HepG2 (cell line): Measurements from ENCODE around the gene C1orf115. TPM values are rescaled to one million over a fixed set of nuclear protein-coding genes. Genes with fewer than 3 reads are reported as not detected.

Source experiments
- ATAC-seq: fragments of 200-7000 bp; cut with Tn5 transposase; 3 replicates; pipeline ENCODE4 v1.9.1; 2020; ENCODE audit warnings: mild to moderate bottlenecking, moderate library complexity
- BruUV-seq: library from RNA; stranded (reverse); fragments of 400-500 nt; replicated peaks from 2 replicates; lab custom pipeline; 2021; lab: Mats Ljungman, UMichigan
- CTCF ChIA-PET: fragments of 300-600 bp; formaldehyde crosslinking; extraction: SDS; loops from one replicate; lab custom pipeline; 2021; ENCODE audit warnings: low total read pairs, inconsistent platforms, low intra/inter-chr PET ratio; lab: Yijun Ruan, JAX
- POLR2A ChIA-PET: fragments of 350-600 bp; sonication (Branson Sonifier 250); formaldehyde crosslinking; loops from one replicate; lab custom pipeline; 2020; ENCODE audit warnings: antibody characterized with exemption, inconsistent platforms; lab: Yijun Ruan, JAX
- DNase-seq: peaks from one replicate; pipeline ENCODE4 v3.0.0-alpha.2; 2015; ENCODE audit warnings: low spot score
- FAIRE-seq: peaks from 3 replicates; lab custom pipeline; 2011; peaks lifted over from hg19 to GRCh38; lab: Jason Lieb, UNC
- H2AFZ ChIP-seq: one replicate; pipeline ENCODE4 v1.6.1; 2011; ENCODE audit warnings: low read length, inconsistent platforms
- H3K27ac ChIP-seq: fragments of 300-600 bp; 3 replicates; pipeline ENCODE4 v1.8.0; 2011; ENCODE audit warnings: mixed run types, mild to moderate bottlenecking, mixed read lengths, low read length, inconsistent platforms; ENCODE audit not compliant: insufficient read depth; ENCODE audit errors: extremely low read length
- H3K27me3 ChIP-seq, 2 experiments: fragments of 200-600 bp in 1 of 2; 2 replicates in 1 of 2; 3 replicates in 1 of 2; pipeline versions ENCODE4 v1.6.0 to v1.8.0; 2011; ENCODE audit warnings: low read length in 2 of 2, mild to moderate bottlenecking in 2 of 2, moderate library complexity in 2 of 2, inconsistent platforms in 1 of 2; ENCODE audit not compliant: insufficient read depth in 2 of 2, control insufficient read depth in 1 of 2
- H3K36me3 ChIP-seq, 2 experiments: fragments of 200-600 bp in 1 of 2; replicated peaks in 1 of 2; 2 replicates in 1 of 2; 3 replicates in 1 of 2; pipeline versions ENCODE4 v1.5.1 to v1.8.0; 2011; ENCODE audit warnings: low read length in 2 of 2, inconsistent platforms in 1 of 2; ENCODE audit not compliant: insufficient read depth in 2 of 2, control insufficient read depth in 1 of 2
- H3K4me1 ChIP-seq: 2 replicates; pipeline ENCODE4 v1.5.1; 2012; ENCODE audit warnings: low read length, inconsistent platforms; ENCODE audit not compliant: insufficient read depth
- H3K4me2 ChIP-seq: 2 replicates; pipeline ENCODE4 v1.6.0; 2011; ENCODE audit warnings: low read depth, low read length, inconsistent platforms
- H3K4me3 ChIP-seq, 3 experiments: fragments of 200-600 bp in 1 of 3; sonication (generic), shearing (Covaris generic) in 1 of 3; replicated peaks in 1 of 3; 2 replicates each; pipeline ENCODE4 v1.5.1; 2011 to 2016; ENCODE audit warnings: low read length in 3 of 3, inconsistent platforms in 2 of 3, low read depth in 2 of 3, mild to moderate bottlenecking in 2 of 3, control low read depth in 1 of 3, mixed read lengths in 1 of 3; ENCODE audit not compliant: insufficient read depth in 1 of 3
- H3K79me2 ChIP-seq: one replicate; pipeline ENCODE4 v1.6.1; 2011; ENCODE audit warnings: low read length, inconsistent platforms; ENCODE audit not compliant: insufficient read depth
- H3K9ac ChIP-seq: 2 replicates; pipeline ENCODE4 v1.6.0; 2011; ENCODE audit warnings: mild to moderate bottlenecking, low read depth, low read length, inconsistent platforms; ENCODE audit not compliant: insufficient read depth
- H3K9me3 ChIP-seq: 2 replicates; pipeline ENCODE4 v1.5.1; 2012; ENCODE audit warnings: mild to moderate bottlenecking, low read length
- H4K20me1 ChIP-seq: 2 replicates; pipeline ENCODE4 v1.6.0; 2011; ENCODE audit warnings: inconsistent platforms, mild to moderate bottlenecking, low read length, moderate library complexity; ENCODE audit not compliant: insufficient read depth
- HMG20A ChIP-seq: IDR thresholded peaks from 2 replicates; pipeline ENCODE4 v1.6.1; 2016; ENCODE audit warnings: borderline replicate concordance
- MAFF ChIP-seq: IDR thresholded peaks from 2 replicates; pipeline ENCODE4 v1.6.1; 2011; ENCODE audit warnings: low read depth, low read length, improper control_type of control experiment
- MAFK ChIP-seq, 2 experiments: IDR thresholded peaks in 1 of 2; conservative IDR thresholded peaks in 1 of 2; 2 replicates each; pipeline ENCODE4 v1.6.1; 2011; ENCODE audit warnings: improper control_type of control experiment in 2 of 2, low read length in 2 of 2
- ZNF101 ChIP-seq: sonication (generic); formaldehyde crosslinking; IDR thresholded peaks from 2 replicates; pipeline ENCODE4 v1.4.0; 2020; ENCODE audit warnings: mild to moderate bottlenecking, low read depth, missing genetic modification reagents, borderline replicate concordance
- WGBS: methylation state at CpG from one replicate; pipeline ENCODE4 v1.1.6; 2017; ENCODE audit warnings: low lambda C conversion rate; 5-methylcytosine and 5-hydroxymethylcytosine counted together
- in situ Hi-C: cut with HindIII; loops from 2 replicates; pipeline ENCODE4 v1.10.0; 2017; ENCODE audit warnings: low pct_unique_long_range_greater_than_20kb; ENCODE audit not compliant: extremely low pct_ligation_motif_present
- intact Hi-C: fragments of 100-400 bp; cut with micrococcal nuclease; formaldehyde crosslinking; loops from one replicate; pipeline ENCODE4 v1.10.0; 2022; ENCODE audit not compliant: unreplicated experiment
- polyA plus RNA-seq, 8 experiments: library from polyadenylated mRNA; depleted of rRNA in 3 of 8; stranded (reverse) in 7 of 8; unstranded in 1 of 8; fragments of >200 nt; fragmentation: Illumina TruSeq in 4 of 8; extraction: Trizol in 4 of 8; gene quantifications; 2 replicates each; pipeline versions ENCODE4 v1.2.1 to v1.2.3, GENCODE V29; 2011 to 2016; ENCODE audit warnings: low read depth in 4 of 8, missing spikeins in 1 of 8, mixed read lengths in 1 of 8; ENCODE audit not compliant: insufficient read depth in 1 of 8
- total RNA-seq, 5 experiments: library from RNA; depleted of rRNA; stranded (reverse); fragments of >200 nt; fragmentation: Illumina TruSeq; extraction: Trizol; gene quantifications; 2 replicates each; pipeline ENCODE4 v1.2.3, GENCODE V29; 2016; ENCODE audit warnings: low read depth in 1 of 5
- TF ChIP-seq, protein P1 (sequence below): sonication (generic); formaldehyde crosslinking; IDR thresholded peaks from 2 replicates; pipeline ENCODE4 v1.5.0; 2020; ENCODE audit warnings: mild to moderate bottlenecking, missing genetic modification reagents, moderate library complexity

The C1orf115 gene
- total and polyA plus RNA-seq, 2 of the 13 experiments (the other 11 are each of a cell fraction or from before 2014, with no cell fraction given) = 25.2 to 85.9 TPM

- Histone ChIP-seq H3K9me3 (no peaks in the 10 kb centered on the region), H3K36me3 (no peaks in the 10 kb centered on the region), H3K4me3 (no peak overlapping the region)
- FAIRE-seq = no peak
- intact Hi-C loops (no loop called here), in situ Hi-C loops (no loop called here)
- 7% methylated on average over 3 of the region's 3 CpGs for WGBS
- ChIA-PET CTCF (no interaction called here), POLR2A (no interaction called here)
- DNase-seq = no peak
- TF ChIP-seq ZNF101 = no peak
- TF ChIP-seq, protein P1, sequence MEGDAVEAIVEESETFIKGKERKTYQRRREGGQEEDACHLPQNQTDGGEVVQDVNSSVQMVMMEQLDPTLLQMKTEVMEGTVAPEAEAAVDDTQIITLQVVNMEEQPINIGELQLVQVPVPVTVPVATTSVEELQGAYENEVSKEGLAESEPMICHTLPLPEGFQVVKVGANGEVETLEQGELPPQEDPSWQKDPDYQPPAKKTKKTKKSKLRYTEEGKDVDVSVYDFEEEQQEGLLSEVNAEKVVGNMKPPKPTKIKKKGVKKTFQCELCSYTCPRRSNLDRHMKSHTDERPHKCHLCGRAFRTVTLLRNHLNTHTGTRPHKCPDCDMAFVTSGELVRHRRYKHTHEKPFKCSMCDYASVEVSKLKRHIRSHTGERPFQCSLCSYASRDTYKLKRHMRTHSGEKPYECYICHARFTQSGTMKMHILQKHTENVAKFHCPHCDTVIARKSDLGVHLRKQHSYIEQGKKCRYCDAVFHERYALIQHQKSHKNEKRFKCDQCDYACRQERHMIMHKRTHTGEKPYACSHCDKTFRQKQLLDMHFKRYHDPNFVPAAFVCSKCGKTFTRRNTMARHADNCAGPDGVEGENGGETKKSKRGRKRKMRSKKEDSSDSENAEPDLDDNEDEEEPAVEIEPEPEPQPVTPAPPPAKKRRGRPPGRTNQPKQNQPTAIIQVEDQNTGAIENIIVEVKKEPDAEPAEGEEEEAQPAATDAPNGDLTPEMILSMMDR (CRISPR knock-in tag) = peak; percentile 35
- TF ChIP-seq, all 625 proteins: peak for 1
- 0 out of 5 replicates have a peak, but pooled peaks cover 0 to 2% of the 10 kb centered on the region in 2 experiments for H3K27me3 ChIP-seq
- 0 out of 2 replicates have a peak, but pooled peaks cover 7% of the 10 kb centered on the region for H3K4me1 ChIP-seq
- no peaks in the 10 kb centered on the region for H3K79me2 ChIP-seq
- no peaks in the 10 kb centered on the region for H4K20me1 ChIP-seq
- H3K4me2 ChIP-seq = no peak overlapping the region
- H3K9ac ChIP-seq = no peak overlapping the region
- H3K27ac ChIP-seq = no peak overlapping the region
- ATAC-seq = peak; percentile 67
- no TSS peak for BruUV-seq
- no peak overlapping the region for H2AFZ ChIP-seq
Observed at GRCh38 chr1:220726634-220727033, 36.5 kb downstream of the C1orf115 start.

- POLR2A ChIA-PET = no interaction called here
- peaks cover 8% of the 10 kb centered on the region for H3K4me1 ChIP-seq
- H3K79me2 ChIP-seq = no peaks in the 10 kb centered on the region
- H3K4me3 ChIP-seq = no peak overlapping the region
- H3K4me2 ChIP-seq = no peak overlapping the region
- no peak overlapping the region for H2AFZ ChIP-seq
- H3K27me3 ChIP-seq = 0 out of 5 replicates have a peak, but pooled peaks cover 0 to 2% of the 10 kb centered on the region in 2 experiments
- H3K27ac ChIP-seq = no peak overlapping the region
- H3K36me3 ChIP-seq = no peaks in the 10 kb centered on the region
- in situ Hi-C loops (no loop called here), intact Hi-C loops (no loop called here)
- H4K20me1 ChIP-seq = no peaks in the 10 kb centered on the region
- H3K9ac ChIP-seq = no peak overlapping the region
- 58% methylated on average over 1 of the region's 1 CpG for WGBS
- no peak for DNase-seq
- TF ChIP-seq HMG20A (CRISPR knock-in tag) (no peak), MAFF (peak; percentile 89), MAFK (conservative IDR thresholded peaks at IDR 0.05 in 1 of 2, IDR thresholded peaks at IDR 0.05 in 1 of 2; ENCODE audit: low read length in 2 of 2) (peak; percentile 89 to 90)
- no peak for ATAC-seq
- no peaks in the 10 kb centered on the region for H3K9me3 ChIP-seq
- CTCF ChIA-PET = no interaction called here
- no peak for FAIRE-seq
- BruUV-seq = no TSS peak
Observed at GRCh38 chr1:220727519-220727918, 37.4 kb downstream of the C1orf115 start.
